CD4-positive, alpha-beta T cell treated with Interleukin-15 for 4 hours (primary cell): ENCODE results near the gene PTX4.

ENCODE experiments used
- DNase-seq: peaks from one replicate; pipeline ENCODE4 v3.0.0-alpha.2; 2020; ENCODE audit warnings: low spot score

PTX4 gene

DNA sequence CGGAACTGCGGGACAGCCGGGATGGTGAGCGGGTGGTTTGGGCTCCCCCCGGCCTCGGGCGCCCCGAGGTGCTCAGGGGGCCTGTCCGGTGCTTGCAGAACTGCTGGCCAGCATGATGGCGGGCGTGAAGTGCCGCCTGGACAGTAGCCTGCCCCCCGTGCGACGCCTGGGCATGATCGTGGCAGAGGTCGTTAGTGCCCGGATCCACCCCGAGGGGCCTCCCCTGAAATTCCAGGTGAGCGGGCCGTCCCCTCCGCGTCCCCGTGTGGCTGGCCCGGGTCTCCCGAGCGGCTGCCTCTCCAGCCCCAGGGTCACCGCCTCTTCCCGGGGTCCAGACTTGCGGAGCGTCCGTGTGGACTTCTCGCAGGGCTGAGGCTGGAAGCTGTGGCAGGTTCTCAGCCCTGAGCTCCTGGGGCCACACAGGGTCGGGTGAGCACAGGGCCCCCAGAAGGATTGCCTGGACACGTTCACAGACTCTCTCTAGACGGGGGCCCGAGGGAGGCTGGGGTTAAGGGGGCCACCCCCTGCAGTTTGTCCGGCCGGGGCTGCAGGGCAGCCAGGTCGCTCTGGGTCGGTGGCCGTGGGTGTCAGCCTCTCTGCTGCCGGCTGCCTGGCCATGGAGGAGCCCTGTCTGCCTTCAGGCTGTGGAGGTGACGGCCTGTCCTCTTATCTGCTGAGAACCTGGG lies 11.9 kb upstream of the PTX4 start:
- DNase-seq = no peak

DNA sequence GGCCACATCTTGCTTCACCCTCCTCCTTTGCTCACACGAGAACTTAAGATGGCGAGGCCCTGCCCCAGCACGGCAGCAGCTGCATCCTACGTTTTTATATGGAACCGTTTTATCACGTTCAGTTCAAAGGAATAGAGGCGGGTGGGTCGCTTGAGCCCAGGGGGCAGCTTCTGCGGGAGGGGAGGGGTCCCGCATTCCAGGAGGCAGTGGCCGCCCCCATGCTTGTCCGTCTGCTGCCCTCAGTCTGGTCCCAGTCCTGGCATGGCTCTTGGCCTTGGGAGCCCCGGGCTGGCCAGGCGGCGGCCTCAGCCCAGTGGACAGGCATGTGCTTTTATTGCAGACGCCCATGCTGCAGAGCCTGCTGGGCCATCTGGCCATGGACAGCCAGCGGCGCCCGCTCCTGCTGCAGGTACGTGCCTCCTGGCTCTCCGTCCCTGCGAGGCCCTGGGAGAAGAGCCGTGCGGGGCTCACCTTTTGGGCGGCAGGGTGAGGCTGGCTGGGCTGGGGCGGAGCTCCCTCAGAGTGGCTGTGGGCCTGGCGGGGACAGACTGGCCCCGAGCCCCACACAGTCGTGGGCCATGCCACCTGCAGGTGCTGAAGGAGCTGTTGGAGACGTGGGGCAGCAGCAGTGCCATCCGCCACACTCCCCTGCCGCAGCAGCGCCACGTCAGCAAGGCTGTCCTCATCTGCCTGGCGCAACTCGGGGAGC lies 11.2 kb upstream of the PTX4 start:
- DNase-seq = no peak

GRCh38 chr16:1498899-1499676 lies 10.3 kb upstream of the PTX4 start:
- no peak for DNase-seq

- no peak for DNase-seq
Measured at GRCh38 chr16:1497014-1497598, 8.4 kb upstream of the PTX4 start.

DNA sequence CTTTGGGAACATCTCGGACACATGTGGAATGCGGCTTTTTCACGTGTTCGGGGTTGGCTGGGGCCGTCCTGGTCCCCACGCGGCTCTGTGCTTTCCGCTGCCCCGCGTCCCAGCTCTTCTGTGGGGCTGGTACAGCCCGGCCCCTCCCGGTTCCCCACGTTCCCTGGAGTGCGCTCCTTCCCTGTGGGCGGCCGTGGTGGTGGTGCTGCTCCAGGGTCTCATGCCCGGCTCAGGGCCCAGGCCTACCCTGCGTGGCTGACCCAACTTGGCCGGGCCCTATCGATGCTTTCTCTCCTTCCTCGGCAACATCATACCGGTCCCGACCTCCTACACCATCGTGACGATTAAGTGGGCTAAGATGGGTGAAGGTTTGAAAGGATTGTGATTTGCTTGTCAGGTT lies 7.7 kb upstream of the PTX4 start:
- no peak for DNase-seq

DNA sequence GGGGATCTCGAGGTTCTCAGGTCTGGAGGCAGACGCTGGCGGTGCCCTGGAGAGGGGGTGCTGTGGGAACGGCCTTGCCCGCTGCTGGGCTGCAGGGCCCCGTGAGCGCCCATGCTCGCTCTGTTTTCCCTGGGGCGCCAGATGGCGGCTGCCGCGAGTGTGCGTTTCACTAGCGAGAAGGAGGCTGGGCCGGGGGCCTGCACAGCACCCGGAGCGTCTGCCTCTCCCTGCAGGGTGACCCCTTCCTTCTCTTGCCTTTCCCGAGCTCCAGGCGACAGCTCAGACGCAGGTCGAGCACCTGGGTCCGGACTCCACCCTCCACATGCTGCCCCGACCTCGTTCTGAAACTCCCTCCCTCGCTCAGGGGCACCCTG lies 7.1 kb upstream of the PTX4 start:
- DNase-seq = no peak

GRCh38 chr16:1495211-1495888 lies 6.6 kb upstream of the PTX4 start:
- DNase-seq = no peak

DNA sequence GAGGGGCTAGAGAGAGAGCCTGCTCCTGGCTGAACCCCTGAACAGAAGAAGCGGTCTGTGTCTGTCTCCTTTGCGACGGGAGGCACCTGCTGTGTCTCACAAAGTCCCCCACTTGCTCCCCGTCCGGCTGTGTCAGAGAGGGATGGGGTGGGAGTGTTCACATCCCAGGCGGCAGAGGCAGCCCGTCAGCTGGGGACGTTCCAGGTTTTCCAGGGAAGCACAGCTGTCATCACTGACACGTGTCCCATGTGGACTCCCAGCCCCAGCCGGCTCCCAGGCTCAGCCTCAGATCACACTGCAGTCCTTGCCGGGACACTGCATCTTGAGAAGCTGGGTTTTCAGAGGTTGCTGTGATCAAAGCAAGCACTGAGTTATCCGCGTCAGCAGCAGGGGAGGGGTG lies 6.0 kb upstream of the PTX4 start:
- no peak for DNase-seq

- DNase-seq = no peak
Measured at GRCh38 chr16:1494129-1494640, 5.4 kb upstream of the PTX4 start.

GRCh38 chr16:1493746-1494094 lies 5.0 kb upstream of the PTX4 start:
- DNase-seq = no peak

- DNase-seq = peak; percentile 86
Measured at GRCh38 chr16:1492923-1493745, 4.4 kb upstream of the PTX4 start, which contains the start of gene TELO2. TSS of gene TELO2 (plus strand) at chr16:1493360. CDS start at chr16:1494282, 922 bp downstream.

- DNase-seq = no peak
Measured at GRCh38 chr16:1492082-1492922, 3.6 kb upstream of the PTX4 start.

- DNase-seq = no peak
Measured at GRCh38 chr16:1491327-1491726, 2.6 kb upstream of the PTX4 start.

- DNase-seq = no peak
Measured at GRCh38 chr16:1489077-1489476, 333 bp upstream of the PTX4 start.

- no peak for DNase-seq
Measured at GRCh38 chr16:1488054-1488601, 616 bp downstream of the PTX4 start.

GRCh38 chr16:1487395-1488053 lies 1.2 kb downstream of the PTX4 start:
- no peak for DNase-seq

DNA sequence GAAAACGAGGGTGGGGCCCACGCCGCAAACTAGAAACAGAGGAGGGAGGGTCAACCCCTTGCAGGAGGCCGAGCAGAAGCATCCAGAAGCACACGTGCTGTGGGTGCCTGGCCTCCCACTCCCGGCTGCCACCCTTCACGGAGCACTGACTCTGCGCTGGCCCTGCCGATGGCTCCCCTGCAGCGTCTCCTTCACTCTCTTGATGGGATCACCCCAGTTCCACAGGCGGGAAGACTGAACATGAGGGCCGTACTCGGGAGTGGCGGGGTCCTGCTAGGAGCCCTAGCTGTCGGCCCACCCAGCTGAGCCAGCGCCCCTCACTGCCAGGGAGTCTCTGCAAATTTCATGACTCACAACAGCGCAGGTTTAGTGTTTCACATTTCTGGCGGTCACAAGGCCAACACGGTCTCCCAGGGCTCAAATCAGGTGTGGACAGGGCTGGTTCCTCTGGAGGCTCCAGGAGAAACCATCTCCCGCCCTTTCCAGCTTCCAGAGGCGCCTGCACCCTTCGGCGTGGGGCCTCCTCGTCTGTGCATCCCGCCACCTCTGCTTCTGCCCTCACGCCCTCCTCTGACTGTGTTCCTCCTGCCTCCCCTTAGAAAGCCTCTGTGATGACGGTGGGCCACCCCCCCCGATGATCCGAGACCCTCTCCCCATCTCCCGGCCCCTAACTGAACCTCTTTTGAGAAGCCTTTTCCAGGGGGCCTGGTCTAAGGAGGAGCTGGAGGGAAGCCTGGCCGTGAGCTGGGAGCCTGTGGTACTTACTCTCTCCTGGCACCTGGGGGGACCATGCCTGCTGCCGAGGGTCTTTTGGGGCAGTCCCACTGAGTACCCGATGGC lies 2.0 kb downstream of the PTX4 start:
- DNase-seq = no peak

DNA sequence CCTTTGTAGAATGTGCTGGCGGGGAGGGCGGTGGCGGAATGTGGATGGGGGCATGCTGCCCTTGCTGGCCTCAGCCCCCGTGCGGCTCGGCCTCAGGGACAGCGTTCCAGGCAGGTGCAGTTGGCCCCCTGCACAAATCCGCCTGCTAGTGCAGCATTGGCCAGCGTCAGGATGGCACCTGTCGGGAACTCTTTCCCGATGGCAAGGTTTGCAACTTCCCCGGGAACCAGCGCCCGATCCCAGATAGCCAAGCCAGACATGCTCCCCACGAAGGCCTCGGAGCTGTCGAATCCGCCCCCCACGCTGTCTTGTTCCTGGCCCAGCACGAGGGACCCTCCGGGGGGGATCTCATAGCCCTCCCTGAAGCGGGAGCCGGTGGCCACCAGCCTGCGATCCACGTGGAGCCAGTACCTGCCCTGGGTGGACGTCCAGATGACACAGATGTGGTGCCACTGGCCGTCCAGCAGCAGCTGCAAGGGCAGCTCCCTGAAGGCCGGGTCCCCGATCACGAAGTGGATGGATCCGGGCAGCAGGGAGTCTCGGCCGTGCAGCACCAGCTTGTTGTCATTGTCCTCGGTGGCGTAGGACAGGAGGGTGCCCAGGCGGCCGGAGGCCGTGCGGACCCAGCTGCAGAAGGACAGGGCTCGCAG lies 2.8 kb downstream of the PTX4 start:
- no peak for DNase-seq
